ENCODE results near the gene GGPS1.

GGPS1 gene

GRCh38 chr1:235299169-235299858 is 29.1 kb upstream of the GGPS1 start (continued):
- TF ChIP-seq CSRNP3 (CRISPR knock-in tag; IDR thresholded peaks at IDR 0.05) (no peak), ZFP3 (CRISPR knock-in tag; IDR thresholded peaks at IDR 0.05) (no peak), SNAI2 (CRISPR knock-in tag; IDR thresholded peaks at IDR 0.05) (no peak), PATZ1 (CRISPR knock-in tag; IDR thresholded peaks at IDR 0.05; ENCODE audit: borderline replicate concordance) (no peak), ARNTL (CRISPR knock-in tag; IDR thresholded peaks at IDR 0.05; ENCODE audit: borderline replicate concordance, low read depth) (no peak)

- TF ChIP-seq SNAI2 (CRISPR knock-in tag; IDR thresholded peaks at IDR 0.05), result no peak
- no peak for TF ChIP-seq ZC3H10 (CRISPR knock-in tag; IDR thresholded peaks at IDR 0.05)
- no peak for TF ChIP-seq TCF4 (CRISPR knock-in tag; IDR thresholded peaks at IDR 0.05; ENCODE audit: borderline replicate concordance)
- no peak for TF ChIP-seq OSR1 (CRISPR knock-in tag; IDR thresholded peaks at IDR 0.05)
- no peak for TF ChIP-seq ISL1 (CRISPR knock-in tag; IDR thresholded peaks at IDR 0.05)
- no peak for TF ChIP-seq GLIS3 (CRISPR knock-in tag; IDR thresholded peaks at IDR 0.05)
- ATAC-seq, result no peak
Observed at GRCh38 chr1:235302143-235302542, 26.2 kb upstream of the GGPS1 start.

- peak; percentile 84 for ATAC-seq
- TF ChIP-seq RARB (CRISPR knock-in tag; IDR thresholded peaks at IDR 0.05), result no peak
- TF ChIP-seq ZNF565 (CRISPR knock-in tag; conservative IDR thresholded peaks at IDR 0.05; ENCODE audit: low read depth), result no peak
- TF ChIP-seq TSHZ2 (CRISPR knock-in tag; IDR thresholded peaks at IDR 0.05), result no peak; the same call in 1 of the 2 replicates
- TF ChIP-seq ZFP30 (CRISPR knock-in tag; IDR thresholded peaks at IDR 0.05), result no peak
- no peak for TF ChIP-seq CREB5 (CRISPR knock-in tag; IDR thresholded peaks at IDR 0.05; ENCODE audit: low read depth)
- TF ChIP-seq GLIS3 (CRISPR knock-in tag; IDR thresholded peaks at IDR 0.05), result no peak
- TF ChIP-seq TOX (CRISPR knock-in tag; IDR thresholded peaks at IDR 0.05; ENCODE audit: borderline replicate concordance), result no peak
- no peak for TF ChIP-seq ZC3H10 (CRISPR knock-in tag; IDR thresholded peaks at IDR 0.05)
- TF ChIP-seq CSRNP3 (CRISPR knock-in tag; IDR thresholded peaks at IDR 0.05), result no peak
Observed at GRCh38 chr1:235304549-235305451, 23.6 kb upstream of the GGPS1 start.
